Measurements from ENCODE around the gene SPTBN1.

SPTBN1 gene

GRCh38 chr2:54594048-54594447 is 137.9 kb downstream of the SPTBN1 start:
- TF ChIP-seq CTCF (IDR thresholded peaks at IDR 0.05; ENCODE audit: poor library complexity, severe bottlenecking): no peak
- Histone ChIP-seq H3K4me1 (ENCODE audit: insufficient read depth, poor library complexity, severe bottlenecking) (peaks cover 27% of the 10 kb centered on the region), H3K27ac (ENCODE audit: poor library complexity, severe bottlenecking) (no peak overlapping the region), H3K36me3 (ENCODE audit: low read depth) (peaks cover 35% of the 10 kb centered on the region), H3K9me3 (ENCODE audit: severe bottlenecking) (no peaks in the 10 kb centered on the region), H3K4me3 (ENCODE audit: severe bottlenecking) (no peak overlapping the region), H3K27me3 (ENCODE audit: insufficient read depth, poor library complexity, severe bottlenecking) (no peaks in the 10 kb centered on the region)
- DNase-seq (ENCODE audit: low spot score) (no peak), ATAC-seq (ENCODE audit: low read depth) (no peak)

- Histone ChIP-seq H3K27me3 (ENCODE audit: insufficient read depth, poor library complexity, severe bottlenecking) (no peaks in the 10 kb centered on the region), H3K4me3 (ENCODE audit: severe bottlenecking) (no peak overlapping the region)
- no peak for ATAC-seq (ENCODE audit: low read depth)
Observed at GRCh38 chr2:54595161-54595803, 139.2 kb downstream of the SPTBN1 start.

GRCh38 chr2:54595999-54596902 is 140.1 kb downstream of the SPTBN1 start:
- Histone ChIP-seq H3K27ac (ENCODE audit: poor library complexity, severe bottlenecking) (peak overlapping the region; percentile 11), H3K27me3 (ENCODE audit: insufficient read depth, poor library complexity, severe bottlenecking) (no peaks in the 10 kb centered on the region), H3K4me3 (ENCODE audit: severe bottlenecking) (no peak overlapping the region), H3K4me1 (ENCODE audit: insufficient read depth, poor library complexity, severe bottlenecking) (peaks cover 23% of the 10 kb centered on the region), H3K9me3 (ENCODE audit: severe bottlenecking) (no peaks in the 10 kb centered on the region), H3K36me3 (ENCODE audit: low read depth) (peaks cover 47% of the 10 kb centered on the region)
- no peak for TF ChIP-seq CTCF (IDR thresholded peaks at IDR 0.05; ENCODE audit: poor library complexity, severe bottlenecking)
- ATAC-seq (ENCODE audit: low read depth): no peak
- no peak for DNase-seq (ENCODE audit: low spot score)

More at GRCh38 chr2:54595161-54595803, 139.2 kb downstream of the SPTBN1 start:
- H3K9me3 ChIP-seq (ENCODE audit: severe bottlenecking): no peaks in the 10 kb centered on the region
- H3K4me1 ChIP-seq (ENCODE audit: insufficient read depth, poor library complexity, severe bottlenecking): peaks cover 27% of the 10 kb centered on the region
- no peak for TF ChIP-seq CTCF (IDR thresholded peaks at IDR 0.05; ENCODE audit: poor library complexity, severe bottlenecking)
- DNase-seq (ENCODE audit: low spot score): no peak
- no peak overlapping the region for H3K27ac ChIP-seq (ENCODE audit: poor library complexity, severe bottlenecking)
- peaks cover 44% of the 10 kb centered on the region for H3K36me3 ChIP-seq (ENCODE audit: low read depth)

GRCh38 chr2:54597153-54597848 is 141.2 kb downstream of the SPTBN1 start:
- Histone ChIP-seq H3K27me3 (ENCODE audit: insufficient read depth, poor library complexity, severe bottlenecking) (no peaks in the 10 kb centered on the region), H3K4me1 (ENCODE audit: insufficient read depth, poor library complexity, severe bottlenecking) (peaks cover 23% of the 10 kb centered on the region), H3K36me3 (ENCODE audit: low read depth) (peaks cover 48% of the 10 kb centered on the region), H3K9me3 (ENCODE audit: severe bottlenecking) (no peaks in the 10 kb centered on the region), H3K4me3 (ENCODE audit: severe bottlenecking) (no peak overlapping the region), H3K27ac (ENCODE audit: poor library complexity, severe bottlenecking) (peak overlapping the region; percentile 11)
- DNase-seq (ENCODE audit: low spot score): no peak
- no peak for TF ChIP-seq CTCF (IDR thresholded peaks at IDR 0.05; ENCODE audit: poor library complexity, severe bottlenecking)
- ATAC-seq (ENCODE audit: low read depth): no peak

Measured in RWPE2 (cell line).